H9 (cell line): Measurements from ENCODE around the gene MRPL20. TPM values are rescaled to one million over a fixed set of nuclear protein-coding genes. Genes with fewer than 3 reads are reported as not detected.

ENCODE experiments used
- DNase-seq: peaks from one replicate; pipeline ENCODE4 v3.0.0-alpha.2; 2017
- H2AFZ ChIP-seq: one replicate; pipeline ENCODE4 v1.6.1; 2013; ENCODE audit warnings: mild to moderate bottlenecking, low read length, control low read depth, moderate library complexity
- H2AK5ac ChIP-seq: 2 replicates; pipeline ENCODE4 v1.6.1; 2013; ENCODE audit warnings: low read length, control low read depth, mixed read lengths; ENCODE audit not compliant: insufficient read length
- H2BK120ac ChIP-seq: one replicate; pipeline ENCODE4 v1.6.1; 2013; ENCODE audit warnings: low read depth, mild to moderate bottlenecking, low read length, control low read depth, inconsistent platforms; ENCODE audit not compliant: poor library complexity, severe bottlenecking
- H2BK12ac ChIP-seq: 2 replicates; pipeline ENCODE4 v1.6.1; 2013; ENCODE audit warnings: low read length, control low read depth, mixed read lengths, low read depth; ENCODE audit not compliant: insufficient read length
- H2BK15ac ChIP-seq: 2 replicates; pipeline ENCODE4 v1.6.1; 2013; ENCODE audit warnings: low read depth, low read length, control low read depth
- H2BK20ac ChIP-seq: one replicate; pipeline ENCODE4 v1.6.1; 2013; ENCODE audit warnings: low read depth, mild to moderate bottlenecking, low read length, control low read depth, inconsistent platforms; ENCODE audit not compliant: poor library complexity, severe bottlenecking
- H2BK5ac ChIP-seq: 2 replicates; pipeline ENCODE4 v1.6.1; 2013; ENCODE audit warnings: low read length, control low read depth, mixed read lengths; ENCODE audit not compliant: insufficient read length
- H3K14ac ChIP-seq: 2 replicates; pipeline ENCODE4 v1.6.1; 2013; ENCODE audit warnings: low read length, control low read depth; ENCODE audit not compliant: insufficient read depth
- H3K18ac ChIP-seq: 2 replicates; pipeline ENCODE4 v1.6.1; 2013; ENCODE audit warnings: low read depth, mild to moderate bottlenecking, mixed read lengths, low read length, control low read depth; ENCODE audit not compliant: insufficient read length
- H3K23ac ChIP-seq: 2 replicates; pipeline ENCODE4 v1.6.1; 2013; ENCODE audit warnings: low read length, control low read depth, mixed read lengths, low read depth; ENCODE audit not compliant: insufficient read length
- H3K23me2 ChIP-seq: 2 replicates; pipeline ENCODE4 v1.6.1; 2013; ENCODE audit warnings: low read depth, mild to moderate bottlenecking, mixed read lengths, low read length, control low read depth; ENCODE audit not compliant: insufficient read length, poor library complexity, severe bottlenecking
- H3K27ac ChIP-seq: 2 replicates; pipeline ENCODE4 v1.5.1; 2013; ENCODE audit warnings: low read length, control low read depth, mixed read lengths, low read depth; ENCODE audit not compliant: insufficient read length
- H3K27me3 ChIP-seq: 2 replicates; pipeline ENCODE4 v1.6.1; 2013; ENCODE audit warnings: low read length, control low read depth, inconsistent platforms; ENCODE audit not compliant: insufficient read depth
- H3K4ac ChIP-seq: 2 replicates; pipeline ENCODE4 v1.6.1; 2013; ENCODE audit warnings: low read depth, mild to moderate bottlenecking, control low read depth, inconsistent platforms, low read length, moderate library complexity
- H3K4me1 ChIP-seq: 2 replicates; pipeline ENCODE4 v1.6.1; 2013; ENCODE audit warnings: low read length, control low read depth, inconsistent platforms; ENCODE audit not compliant: insufficient read depth
- H3K4me2 ChIP-seq: 2 replicates; pipeline ENCODE4 v1.6.1; 2013; ENCODE audit warnings: low read length, control low read depth, mixed read lengths; ENCODE audit not compliant: insufficient read length, insufficient read depth
- H3K56ac ChIP-seq: 2 replicates; pipeline ENCODE4 v1.6.1; 2013; ENCODE audit warnings: low read depth, mild to moderate bottlenecking, mixed read lengths, low read length, control low read depth; ENCODE audit not compliant: insufficient read length
- H3K79me1 ChIP-seq: 2 replicates; pipeline ENCODE4 v1.6.1; 2013; ENCODE audit warnings: low read depth, mild to moderate bottlenecking, moderate library complexity, low read length, control low read depth, inconsistent platforms; ENCODE audit not compliant: insufficient read depth, poor library complexity, severe bottlenecking
- H3K79me2 ChIP-seq: 2 replicates; pipeline ENCODE4 v1.6.1; 2013; ENCODE audit warnings: low read length, control low read depth, inconsistent platforms; ENCODE audit not compliant: insufficient read depth
- H3K9ac ChIP-seq: 2 replicates; pipeline ENCODE4 v1.6.1; 2013; ENCODE audit warnings: low read length, control low read depth, mixed read lengths; ENCODE audit not compliant: insufficient read length; ENCODE audit errors: extremely low read depth
- H3K9me3 ChIP-seq: one replicate; pipeline ENCODE4 v1.6.1; 2013; ENCODE audit warnings: low read depth, low read length, inconsistent platforms; ENCODE audit not compliant: control insufficient read depth
- H3T11ph ChIP-seq: one replicate; pipeline ENCODE4 v1.6.1; 2013; ENCODE audit warnings: mild to moderate bottlenecking, low read length, control low read depth, inconsistent platforms
- H4K20me1 ChIP-seq: one replicate; pipeline ENCODE4 v1.6.1; 2013; ENCODE audit not compliant: control insufficient read depth, insufficient read length, insufficient read depth
- H4K5ac ChIP-seq: 2 replicates; pipeline ENCODE4 v1.6.1; 2013; ENCODE audit warnings: low read depth, mild to moderate bottlenecking, mixed read lengths, low read length, control low read depth; ENCODE audit not compliant: insufficient read length
- H4K8ac ChIP-seq: replicated peaks from 2 replicates; pipeline ENCODE4 v1.6.1; 2013; ENCODE audit warnings: low read length, control low read depth, mixed read lengths, low read depth; ENCODE audit not compliant: insufficient read length
- H4K91ac ChIP-seq: 2 replicates; pipeline ENCODE4 v1.6.1; 2013; ENCODE audit warnings: low read depth, mild to moderate bottlenecking, moderate library complexity, mixed read lengths, low read length, control low read depth; ENCODE audit not compliant: insufficient read length
- H3K27ac Mint-ChIP-seq, 3 experiments: 2 replicates in 2 of 3; 3 replicates in 1 of 3; pipeline ENCODE4 v1.8.0; 2020 to 2021; ENCODE audit warnings: mixed read lengths in 3 of 3, mild to moderate bottlenecking in 1 of 3, moderate library complexity in 1 of 3
- H3K27me3 Mint-ChIP-seq: 2 replicates; pipeline ENCODE4 v1.8.0; 2021; ENCODE audit warnings: low read depth, mild to moderate bottlenecking, moderate library complexity, mixed read lengths
- H3K36me3 Mint-ChIP-seq, 3 experiments: 2 replicates in 2 of 3; 3 replicates in 1 of 3; pipeline ENCODE4 v1.8.0; 2020 to 2021; ENCODE audit warnings: low read depth in 3 of 3, mixed read lengths in 3 of 3; ENCODE audit not compliant: insufficient read depth in 1 of 3
- H3K4me1 Mint-ChIP-seq, 2 experiments: 2 replicates each; pipeline ENCODE4 v1.8.0; 2020; ENCODE audit warnings: mixed read lengths in 2 of 2
- H3K4me3 Mint-ChIP-seq, 2 experiments: 2 replicates in 1 of 2; 3 replicates in 1 of 2; pipeline ENCODE4 v1.8.0; 2020 to 2021; ENCODE audit warnings: mild to moderate bottlenecking in 2 of 2, mixed read lengths in 2 of 2, moderate library complexity in 1 of 2
- H3K9me3 Mint-ChIP-seq, 2 experiments: 2 replicates in 1 of 2; 3 replicates in 1 of 2; pipeline ENCODE4 v1.8.0; 2020; ENCODE audit warnings: mild to moderate bottlenecking in 2 of 2, mixed read lengths in 2 of 2, moderate library complexity in 1 of 2
- WGBS: extraction: QIAGEN DNeasy Blood & Tissue Kit; methylation state at CpG from one replicate; pipeline ENCODE4 v1.1.7; 2013; ENCODE audit warnings: missing lambda C conversion rate, low lambda C conversion rate, mixed read lengths; ENCODE audit not compliant: insufficient read length; ENCODE audit errors: extremely low coverage; 5-methylcytosine and 5-hydroxymethylcytosine counted together
- total RNA-seq: library from RNA; stranded (reverse); gene quantifications from 2 replicates; pipeline ENCODE4 v1.2.1, GENCODE V29; 2021
- TF ChIP-seq, protein P1 (sequence below): fragments of 200-600 bp; sonication (generic); conservative IDR thresholded peaks from 3 replicates; pipeline ENCODE4 v1.8.0; 2021; ENCODE audit warnings: antibody characterized with exemption, mild to moderate bottlenecking

The MRPL20 gene
- total RNA-seq, 1 experiment from 2014 or later, result 162 TPM

GRCh38 chr1:1387098-1388077 is 19.7 kb downstream of the MRPL20 start:
- H4K20me1 ChIP-seq, result no peaks in the 10 kb centered on the region
- no peak overlapping the region for H3K27ac ChIP-seq
- H2BK120ac ChIP-seq, result no peak overlapping the region
- H3K4me2 ChIP-seq, result no peak overlapping the region
- Mint-ChIP-seq H3K4me3 (no peak overlapping the region), H3K4me1 (peaks cover 4% of the 10 kb centered on the region in 2 experiments; a peak in 1 of 4 replicates), H3K27ac (peak overlapping the region in 1 of 3 experiments; percentile 11; a peak in 1 of 7 replicates), H3K36me3 (peaks cover 51 to 82% (median 65%) of the 10 kb centered on the region in 3 experiments; a peak in 6 of 7 replicates), H3K9me3 (no peaks in the 10 kb centered on the region), H3K27me3 (no peaks in the 10 kb centered on the region)
- no peak overlapping the region for H2BK12ac ChIP-seq
- no peaks in the 10 kb centered on the region for H3K27me3 ChIP-seq
- H2AK5ac ChIP-seq, result no peak overlapping the region
- TF ChIP-seq, protein P1, sequence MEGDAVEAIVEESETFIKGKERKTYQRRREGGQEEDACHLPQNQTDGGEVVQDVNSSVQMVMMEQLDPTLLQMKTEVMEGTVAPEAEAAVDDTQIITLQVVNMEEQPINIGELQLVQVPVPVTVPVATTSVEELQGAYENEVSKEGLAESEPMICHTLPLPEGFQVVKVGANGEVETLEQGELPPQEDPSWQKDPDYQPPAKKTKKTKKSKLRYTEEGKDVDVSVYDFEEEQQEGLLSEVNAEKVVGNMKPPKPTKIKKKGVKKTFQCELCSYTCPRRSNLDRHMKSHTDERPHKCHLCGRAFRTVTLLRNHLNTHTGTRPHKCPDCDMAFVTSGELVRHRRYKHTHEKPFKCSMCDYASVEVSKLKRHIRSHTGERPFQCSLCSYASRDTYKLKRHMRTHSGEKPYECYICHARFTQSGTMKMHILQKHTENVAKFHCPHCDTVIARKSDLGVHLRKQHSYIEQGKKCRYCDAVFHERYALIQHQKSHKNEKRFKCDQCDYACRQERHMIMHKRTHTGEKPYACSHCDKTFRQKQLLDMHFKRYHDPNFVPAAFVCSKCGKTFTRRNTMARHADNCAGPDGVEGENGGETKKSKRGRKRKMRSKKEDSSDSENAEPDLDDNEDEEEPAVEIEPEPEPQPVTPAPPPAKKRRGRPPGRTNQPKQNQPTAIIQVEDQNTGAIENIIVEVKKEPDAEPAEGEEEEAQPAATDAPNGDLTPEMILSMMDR, result no peak
- no peak overlapping the region for H3K23ac ChIP-seq
- H2BK15ac ChIP-seq, result no peak overlapping the region
- H2BK5ac ChIP-seq, result no peak overlapping the region
- H3K9me3 ChIP-seq, result no peaks in the 10 kb centered on the region
- H3K4me1 ChIP-seq, result no peaks in the 10 kb centered on the region
- no peak overlapping the region for H3K14ac ChIP-seq
- DNase-seq, result no peak
- no peak overlapping the region for H3K9ac ChIP-seq
- H3K56ac ChIP-seq, result no peak overlapping the region
- H2AFZ ChIP-seq, result no peak overlapping the region
- H4K8ac ChIP-seq, result no peak overlapping the region
- no CpG with 5 or more reads among the region's 50 CpGs for WGBS
- no peak overlapping the region for H4K91ac ChIP-seq
- no peak overlapping the region for H2BK20ac ChIP-seq
- H3K4ac ChIP-seq, result no peak overlapping the region
- no peak overlapping the region for H3K18ac ChIP-seq
- H3K79me1 ChIP-seq, result no peaks in the 10 kb centered on the region
- H3T11ph ChIP-seq, result no peak overlapping the region
- no peak overlapping the region for H4K5ac ChIP-seq
- H3K23me2 ChIP-seq, result no peaks in the 10 kb centered on the region
- H3K79me2 ChIP-seq, result no peaks in the 10 kb centered on the region
